ENCODE results near the gene CADM4.
"Not testable (repeated sequence)": the region's sequence is repeated elsewhere in the genome, so short reads cannot be mapped to it uniquely, and the experiment has no call there.

Gene CADM4

DNA sequence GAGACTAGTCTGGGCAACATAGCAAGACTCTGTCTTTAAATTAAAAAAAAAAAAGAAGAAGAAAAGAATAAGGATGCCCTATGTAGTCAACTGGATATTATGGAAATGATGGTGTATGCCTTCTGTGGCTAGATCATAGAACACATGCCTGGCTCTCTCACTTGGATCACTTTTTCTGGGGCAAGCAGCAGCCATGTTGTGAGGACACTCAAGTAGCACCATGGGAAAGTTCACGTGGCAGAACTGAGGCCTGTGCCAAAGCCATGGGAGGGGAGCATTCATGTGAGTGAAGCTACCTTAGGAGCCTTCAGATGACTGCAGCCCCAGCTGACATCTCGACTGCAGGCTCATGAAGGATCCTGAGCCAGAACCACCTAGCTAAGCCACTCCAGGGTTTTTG is 18.4 kb upstream of the CADM4 start:
- in situ Hi-C loops (cut with HindIII; ENCODE audit: low pct_unique_long_range_greater_than_20kb, low sequenced_read_pairs) = no loop called here
- no peak for TF ChIP-seq JUND (IDR thresholded peaks at IDR 0.05; ENCODE audit: low read depth)

DNA sequence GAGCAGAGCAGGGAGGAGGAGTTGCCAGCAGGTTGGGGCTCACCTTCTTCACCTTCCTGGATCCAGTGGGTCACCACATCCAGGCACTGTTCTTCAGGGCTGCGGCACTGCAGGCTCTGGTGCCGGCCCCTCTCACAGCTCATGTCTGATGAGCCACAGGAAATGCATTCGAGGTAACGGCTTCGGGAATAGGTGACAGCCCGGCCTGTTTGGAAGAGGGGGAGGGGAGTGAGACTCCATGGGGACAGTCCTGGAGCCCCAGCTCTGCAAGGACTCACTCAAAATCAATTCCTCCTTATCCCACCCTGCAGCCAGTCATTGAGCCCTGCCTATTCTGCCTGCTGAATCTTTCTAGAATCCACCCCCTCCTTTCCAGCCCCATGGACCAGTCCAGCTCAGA is 16.8 kb upstream of the CADM4 start:
- no peak for TF ChIP-seq JUND (IDR thresholded peaks at IDR 0.05; ENCODE audit: low read depth)
- no peak for DNase-seq (ENCODE audit: low read depth in 1 of 2, low spot score in 1 of 2)
- in situ Hi-C loops (cut with HindIII; ENCODE audit: low pct_unique_long_range_greater_than_20kb, low sequenced_read_pairs) = no loop called here

More for the DNA sequence above, 18.4 kb upstream of the CADM4 start:
- DNase-seq (ENCODE audit: low read depth in 1 of 2, low spot score in 1 of 2) = no peak

DNA sequence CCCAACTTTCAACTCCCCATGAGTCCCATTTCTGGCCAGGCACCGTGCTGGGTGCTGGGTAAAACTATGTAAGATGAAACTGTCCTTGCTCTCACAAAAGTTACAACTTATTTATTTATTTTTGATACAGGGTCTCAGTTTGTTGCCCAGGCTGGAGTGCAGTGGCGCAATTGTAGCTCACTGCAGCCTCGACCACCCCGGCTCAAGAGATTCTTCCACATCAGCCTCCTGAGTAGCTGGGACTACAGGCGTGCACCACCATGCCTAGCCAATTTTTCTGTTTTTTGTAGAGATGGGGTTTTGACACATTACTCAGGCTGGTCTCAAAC is 12.9 kb upstream of the CADM4 start:
- DNase-seq (ENCODE audit: low read depth in 1 of 2, low spot score in 1 of 2) = no peak
- in situ Hi-C loops (cut with HindIII; ENCODE audit: low pct_unique_long_range_greater_than_20kb, low sequenced_read_pairs) = no loop called here
- no peak for TF ChIP-seq JUND (IDR thresholded peaks at IDR 0.05; ENCODE audit: low read depth)

DNA sequence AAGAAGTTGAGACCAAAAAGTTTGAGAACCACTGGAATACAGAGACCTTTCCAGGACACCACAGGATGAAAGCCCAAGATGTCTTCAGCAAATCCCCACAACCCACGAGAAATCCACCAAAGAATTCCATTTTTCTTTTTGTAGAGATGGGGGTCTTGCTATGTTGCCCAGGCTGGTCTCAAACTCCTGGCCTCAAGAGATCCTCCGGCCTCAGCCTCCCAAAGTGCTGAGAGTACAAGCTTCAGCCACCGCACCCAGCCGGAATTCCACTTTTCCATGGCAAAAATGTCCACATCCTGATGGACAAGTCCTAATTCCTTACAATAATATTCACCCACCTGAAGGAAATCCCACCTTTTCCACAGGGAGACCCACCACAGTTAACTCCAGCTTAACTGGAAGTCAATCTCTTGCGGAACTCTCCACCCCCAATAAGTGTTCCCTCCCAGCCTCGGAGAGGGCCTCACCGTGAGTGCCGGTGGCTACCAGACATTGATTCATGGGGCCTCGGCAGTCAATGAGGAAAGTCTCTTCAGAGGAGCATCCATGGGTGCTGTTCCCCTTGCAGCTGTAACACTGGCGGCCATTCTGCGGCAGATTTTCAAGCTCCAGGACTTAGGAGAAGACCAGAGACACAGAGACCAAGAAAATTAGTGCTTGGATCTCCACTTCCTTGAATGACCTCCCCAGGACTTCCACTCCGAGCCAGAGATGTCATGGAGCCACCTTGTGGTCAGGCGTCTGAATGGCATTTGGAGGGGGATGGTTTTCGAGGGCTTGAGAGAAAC is 12.3 kb upstream of the CADM4 start:
- no peak for TF ChIP-seq JUND (IDR thresholded peaks at IDR 0.05; ENCODE audit: low read depth)
- peak; percentile 43 to 84 for DNase-seq (ENCODE audit: low read depth in 1 of 2, low spot score in 1 of 2)
- in situ Hi-C loops (cut with HindIII; ENCODE audit: low pct_unique_long_range_greater_than_20kb, low sequenced_read_pairs) = no loop called here

GRCh38 chr19:43650276-43650675 is 10.6 kb upstream of the CADM4 start:
- in situ Hi-C loops (cut with HindIII; ENCODE audit: low pct_unique_long_range_greater_than_20kb, low sequenced_read_pairs); DNase-seq (ENCODE audit: low read depth in 1 of 2, low spot score in 1 of 2): not testable (repeated sequence)

- no peak for TF ChIP-seq JUND (IDR thresholded peaks at IDR 0.05; ENCODE audit: low read depth)
- DNase-seq (ENCODE audit: low read depth in 1 of 2, low spot score in 1 of 2) = no peak
- in situ Hi-C loops (cut with HindIII; ENCODE audit: low pct_unique_long_range_greater_than_20kb, low sequenced_read_pairs) = no loop called here
These were observed 9.9 kb upstream of the CADM4 start for GRCh38 chr19:43649514-43649913.

DNA sequence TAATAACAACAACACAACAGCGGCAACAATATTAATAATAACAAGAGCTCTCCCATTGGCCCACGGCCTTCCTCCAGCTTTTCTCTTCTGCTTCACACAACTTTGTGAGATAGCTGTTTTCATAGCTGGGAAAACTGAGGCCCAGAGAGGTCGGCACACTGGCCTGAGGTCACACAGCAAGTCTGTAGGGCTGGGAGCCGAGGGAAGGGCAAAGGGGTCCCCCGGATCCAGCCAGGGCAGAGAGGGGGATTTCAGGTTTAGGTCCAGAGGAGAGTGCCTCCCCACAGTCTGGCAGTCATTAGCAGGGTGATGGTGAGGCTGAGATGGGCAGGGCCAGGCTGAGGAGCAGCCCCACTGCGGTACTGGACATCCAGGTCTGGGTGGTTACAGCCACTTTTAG is 9.0 kb upstream of the CADM4 start:
- in situ Hi-C loops (cut with HindIII; ENCODE audit: low pct_unique_long_range_greater_than_20kb, low sequenced_read_pairs) = no loop called here
- no peak for TF ChIP-seq JUND (IDR thresholded peaks at IDR 0.05; ENCODE audit: low read depth)
- DNase-seq (ENCODE audit: low read depth in 1 of 2, low spot score in 1 of 2) = no peak

GRCh38 chr19:43644181-43644580 is 4.5 kb upstream of the CADM4 start:
- DNase-seq (ENCODE audit: low read depth in 1 of 2, low spot score in 1 of 2) = no peak
- TF ChIP-seq JUND (IDR thresholded peaks at IDR 0.05; ENCODE audit: low read depth) = no peak
- in situ Hi-C loops (cut with HindIII; ENCODE audit: low pct_unique_long_range_greater_than_20kb, low sequenced_read_pairs) = no loop called here

DNA sequence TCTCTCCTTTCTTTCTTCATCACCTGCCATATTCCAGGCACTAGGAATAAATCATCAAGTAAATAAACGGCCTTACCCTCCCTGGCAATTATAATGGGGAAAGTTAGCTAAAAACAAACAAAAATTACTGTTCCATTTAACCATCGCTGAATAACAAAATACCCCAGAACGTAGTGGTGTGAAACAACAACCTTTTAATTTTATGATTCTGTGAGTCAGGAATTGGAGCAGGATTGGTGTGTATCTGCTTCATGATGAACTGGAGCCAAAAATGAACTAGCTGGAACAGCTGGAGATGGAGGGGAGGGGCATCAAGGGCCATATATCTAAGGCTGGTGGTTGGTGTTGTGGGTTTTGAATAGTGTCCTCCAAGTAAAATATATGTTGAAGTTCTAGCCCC is 3.7 kb upstream of the CADM4 start:
- no peak for TF ChIP-seq JUND (IDR thresholded peaks at IDR 0.05; ENCODE audit: low read depth)
- in situ Hi-C loops (cut with HindIII; ENCODE audit: low pct_unique_long_range_greater_than_20kb, low sequenced_read_pairs) = no loop called here
- no peak for DNase-seq (ENCODE audit: low read depth in 1 of 2, low spot score in 1 of 2)

DNA sequence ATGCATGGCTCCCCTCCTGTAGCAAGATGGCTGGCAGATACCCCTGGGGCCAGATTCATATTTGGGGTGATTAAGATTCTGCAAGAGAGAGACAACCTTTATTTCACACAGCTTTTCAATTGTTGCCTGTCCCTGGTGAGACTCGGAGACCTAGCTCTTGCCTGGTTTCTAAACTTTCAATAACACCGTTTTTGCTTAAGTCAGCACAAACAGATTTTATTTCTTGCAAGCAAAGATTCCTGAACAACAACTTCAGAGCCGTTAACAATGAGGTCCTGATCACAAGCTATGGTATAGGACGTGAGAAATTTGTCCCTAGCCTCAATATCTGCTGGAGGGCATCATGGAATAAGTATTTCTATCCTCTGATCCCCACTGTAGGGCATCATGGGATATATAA is 2.9 kb upstream of the CADM4 start:
- no peak for TF ChIP-seq JUND (IDR thresholded peaks at IDR 0.05; ENCODE audit: low read depth)
- no peak for DNase-seq (ENCODE audit: low read depth in 1 of 2, low spot score in 1 of 2)
- in situ Hi-C loops (cut with HindIII; ENCODE audit: low pct_unique_long_range_greater_than_20kb, low sequenced_read_pairs) = no loop called here

DNA sequence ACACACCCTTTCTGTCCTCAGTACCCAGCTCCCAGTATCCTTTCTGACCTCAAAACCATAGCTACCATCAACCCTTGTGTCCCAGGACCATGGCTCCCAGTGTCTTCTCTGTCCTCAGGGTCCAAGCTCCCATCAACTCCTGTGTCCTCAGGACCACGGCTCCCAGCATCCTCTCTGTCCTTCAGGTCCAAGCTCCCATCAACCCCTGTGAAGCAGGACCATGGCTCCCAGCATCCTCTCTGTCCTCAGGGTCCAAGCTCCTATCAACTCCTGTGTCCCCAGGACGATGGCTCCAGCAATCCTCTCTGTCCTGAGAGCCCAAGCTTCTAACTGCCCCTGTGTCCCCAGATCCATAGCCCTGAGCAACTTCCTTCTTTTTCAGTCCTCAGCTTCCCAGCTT is 1.7 kb upstream of the CADM4 start:
- TF ChIP-seq JUND (IDR thresholded peaks at IDR 0.05; ENCODE audit: low read depth) = no peak
- no peak for DNase-seq (ENCODE audit: low read depth in 1 of 2, low spot score in 1 of 2)
- in situ Hi-C loops (cut with HindIII; ENCODE audit: low pct_unique_long_range_greater_than_20kb, low sequenced_read_pairs) = no loop called here

GRCh38 chr19:43640424-43640757 is 741 bp upstream of the CADM4 start:
- in situ Hi-C loops (cut with HindIII; ENCODE audit: low pct_unique_long_range_greater_than_20kb, low sequenced_read_pairs) = no loop called here
- no peak for TF ChIP-seq JUND (IDR thresholded peaks at IDR 0.05; ENCODE audit: low read depth)
- DNase-seq (ENCODE audit: low read depth in 1 of 2, low spot score in 1 of 2) = no peak

DNA sequence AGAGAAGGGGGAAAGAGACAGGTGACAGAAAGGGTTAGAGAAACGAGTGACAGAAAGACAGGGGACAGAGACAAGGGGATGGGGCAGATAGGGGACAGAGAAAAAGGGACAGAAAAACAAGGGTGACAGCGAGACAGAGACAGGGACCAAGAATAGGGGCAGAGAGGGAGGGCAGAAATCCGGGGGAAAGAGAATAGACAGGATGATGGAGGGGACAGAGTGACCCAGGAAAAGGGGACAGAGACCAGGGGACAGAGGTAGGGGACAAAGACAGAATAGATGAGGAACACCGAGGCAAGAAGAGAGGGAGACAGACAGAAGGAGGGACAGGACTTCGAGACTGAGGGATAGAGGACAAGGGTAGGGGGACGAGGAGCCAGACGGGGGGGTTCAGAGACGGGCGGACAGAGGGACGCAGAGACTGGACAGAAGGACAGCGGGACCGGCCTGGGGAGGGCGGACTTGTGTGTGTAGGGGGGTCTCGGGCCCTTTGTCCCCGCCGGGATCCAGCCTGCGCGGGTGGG is 593 bp downstream of the CADM4 start:
- in situ Hi-C loops (cut with HindIII; ENCODE audit: low pct_unique_long_range_greater_than_20kb, low sequenced_read_pairs) = no loop called here
- DNase-seq (ENCODE audit: low read depth in 1 of 2, low spot score in 1 of 2) = no peak
- TF ChIP-seq JUND (IDR thresholded peaks at IDR 0.05; ENCODE audit: low read depth) = no peak
